Esophagus mucosa (tissue), 1 donor: ENCODE measurements around the gene WDR43. TPM values are rescaled to one million over a fixed set of nuclear protein-coding genes. Genes with fewer than 3 reads are reported as not detected.
"Not testable (repeated sequence)": the region's sequence is repeated elsewhere in the genome, so short reads cannot be mapped to it uniquely, and the experiment has no call there.

Experiments used
- ATAC-seq: fragments of 200-7000 bp; cut with Tn5 transposase; one replicate; pipeline ENCODE4 v1.9.1; 2020
- total RNA-seq: library from RNA; stranded (reverse); gene quantifications from one replicate; pipeline ENCODE4 v1.2.4, GENCODE V29; 2023
- donor health status: DM: yes; HTN: yes; CAD: no.

The WDR43 gene
- total RNA-seq, 1 donor from 2014 or later: 44.9 TPM

- peak; percentile 25 for ATAC-seq
These were observed 78.4 kb downstream of the WDR43 start for GRCh38 chr2:28972778-28973335.

DNA sequence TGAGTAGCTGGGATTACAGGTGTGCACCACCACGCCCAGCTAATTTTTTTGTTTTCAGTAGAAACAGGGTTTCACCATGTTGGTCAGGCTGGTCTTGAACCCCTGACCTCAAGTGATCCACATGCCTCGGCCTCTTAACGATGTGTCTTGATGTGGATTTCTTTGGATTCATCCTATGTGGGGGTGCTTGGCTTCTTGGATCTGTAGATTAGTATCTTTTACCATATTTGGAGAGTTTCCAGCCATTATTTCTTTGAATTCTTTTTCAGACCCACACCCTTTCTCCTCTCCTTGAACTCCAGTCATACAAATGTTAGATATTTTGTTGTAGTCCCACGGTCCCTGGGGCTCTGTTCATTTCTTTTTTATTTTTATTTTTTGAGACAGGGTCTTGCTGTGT, 79.8 kb downstream of the WDR43 start:
- no peak for ATAC-seq

DNA sequence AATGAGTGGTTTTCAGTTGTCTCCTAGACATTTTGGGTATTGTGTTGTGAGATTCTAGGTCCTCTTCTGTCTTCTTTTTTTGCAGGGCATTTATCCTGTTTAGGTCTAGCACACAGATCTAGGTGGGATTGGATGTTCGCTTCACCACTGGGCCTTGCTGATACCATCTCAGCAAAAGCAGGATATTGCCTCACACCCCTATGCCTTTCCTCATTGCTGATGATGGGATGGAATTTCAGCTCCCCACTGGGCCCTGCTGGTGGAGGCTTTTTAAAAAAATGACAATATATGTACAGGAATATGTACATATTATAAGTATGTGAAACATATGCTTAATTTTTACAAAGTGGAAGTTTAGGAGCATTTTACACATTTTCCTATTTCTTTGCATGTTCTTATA, 81.2 kb downstream of the WDR43 start:
- no peak for ATAC-seq

DNA sequence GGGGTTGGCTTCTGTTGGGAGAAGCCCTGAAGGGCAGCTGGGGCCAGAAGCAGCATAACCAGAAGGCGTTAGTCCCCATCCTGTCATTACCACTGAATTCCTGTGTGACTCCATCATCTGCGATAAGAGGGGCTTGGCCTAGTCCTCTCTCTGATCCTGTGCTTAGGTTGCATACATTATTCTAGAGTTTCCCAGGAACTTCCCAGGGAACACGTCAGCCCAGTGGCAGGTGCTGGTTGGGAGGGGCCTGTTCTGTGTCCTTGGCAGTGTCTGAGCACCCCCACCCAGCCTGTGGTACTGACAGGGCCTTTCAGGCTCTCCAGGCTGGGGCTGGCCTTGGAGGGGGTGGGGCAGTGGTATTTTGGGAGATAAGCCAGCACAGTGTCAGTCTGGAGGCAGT, 82.1 kb downstream of the WDR43 start:
- ATAC-seq: no peak

- ATAC-seq: no peak
These were observed 82.9 kb downstream of the WDR43 start for GRCh38 chr2:28977176-28977875.

DNA sequence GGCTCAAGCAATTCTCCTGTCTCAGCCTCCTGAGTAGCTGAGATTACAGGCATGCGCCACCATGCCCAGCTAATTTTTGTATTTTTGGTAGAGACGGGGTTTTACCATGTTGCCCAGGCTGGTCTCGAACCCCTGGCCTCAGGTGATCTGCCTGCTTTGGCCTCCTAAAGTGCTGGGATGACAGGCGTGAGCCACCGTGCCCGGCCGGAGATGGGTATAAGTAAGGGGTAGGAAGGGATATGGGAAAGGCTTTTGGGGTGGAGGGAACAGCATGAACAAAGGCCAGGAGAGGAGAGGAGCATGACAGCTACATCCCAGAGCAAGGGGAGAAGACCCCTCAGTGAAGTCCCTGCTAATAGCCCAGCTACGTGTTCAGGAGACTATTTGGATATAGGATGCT, 83.5 kb downstream of the WDR43 start:
- ATAC-seq: not testable (repeated sequence)

DNA sequence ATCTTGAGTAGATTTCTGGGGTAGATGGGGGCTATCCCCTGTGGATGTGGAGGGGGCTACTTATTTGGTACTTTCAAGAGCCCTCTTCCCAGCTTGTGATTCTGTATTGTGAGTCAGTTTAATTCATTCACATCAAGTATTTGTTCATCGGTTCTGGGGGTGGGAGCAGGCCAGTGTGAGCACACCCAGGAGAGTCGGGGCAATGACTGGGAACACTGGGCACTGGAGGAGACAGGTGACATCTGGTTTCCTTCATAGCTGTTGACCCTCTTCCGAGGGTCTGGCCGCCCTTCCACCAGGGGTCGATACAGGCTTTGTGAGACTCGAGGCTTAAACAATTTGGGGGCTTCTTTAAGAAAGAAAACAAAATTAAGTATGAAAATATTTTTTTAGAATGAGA, 84.1 kb downstream of the WDR43 start:
- no peak for ATAC-seq

- ATAC-seq: no peak
These were observed 84.6 kb downstream of the WDR43 start for GRCh38 chr2:28979041-28979440.

DNA sequence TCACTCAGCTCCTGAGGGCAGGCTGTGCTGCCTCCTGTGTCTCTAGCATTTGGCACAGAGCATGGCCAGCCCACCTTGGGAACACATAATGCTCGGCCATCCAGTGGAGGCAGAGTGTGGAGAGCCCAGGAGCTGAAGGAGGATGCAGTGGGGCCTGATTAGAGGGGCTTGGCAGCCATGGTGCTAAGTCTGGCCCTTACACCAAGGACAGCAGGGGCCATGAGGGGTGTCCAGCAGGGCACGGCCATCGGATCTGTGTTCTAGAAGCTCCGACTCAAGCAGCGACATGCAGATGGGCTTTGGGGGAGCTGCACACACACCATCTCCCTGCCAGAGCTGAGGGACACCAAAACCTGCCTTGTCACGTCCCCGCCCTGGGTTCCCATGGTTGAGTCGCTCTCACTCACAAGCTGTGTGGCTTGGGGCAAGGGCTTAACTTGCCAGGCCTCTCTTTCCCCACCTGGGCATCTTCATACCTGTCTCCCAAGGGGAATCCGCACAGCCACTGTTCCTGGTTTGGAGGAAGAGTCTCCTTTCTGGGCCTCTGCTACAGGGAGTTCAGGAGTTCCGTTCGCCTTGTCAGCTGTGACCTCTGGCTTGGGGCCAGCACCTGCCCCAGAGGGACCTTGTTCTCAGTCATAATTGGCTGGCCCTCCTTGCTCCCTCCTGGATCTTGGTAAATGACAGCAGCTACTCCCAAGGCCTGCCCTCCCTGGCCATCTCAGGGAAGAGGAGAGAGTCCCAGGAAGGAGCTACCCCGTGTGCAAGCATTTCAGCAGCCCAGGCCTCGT, 85.3 kb downstream of the WDR43 start:
- ATAC-seq: no peak

DNA sequence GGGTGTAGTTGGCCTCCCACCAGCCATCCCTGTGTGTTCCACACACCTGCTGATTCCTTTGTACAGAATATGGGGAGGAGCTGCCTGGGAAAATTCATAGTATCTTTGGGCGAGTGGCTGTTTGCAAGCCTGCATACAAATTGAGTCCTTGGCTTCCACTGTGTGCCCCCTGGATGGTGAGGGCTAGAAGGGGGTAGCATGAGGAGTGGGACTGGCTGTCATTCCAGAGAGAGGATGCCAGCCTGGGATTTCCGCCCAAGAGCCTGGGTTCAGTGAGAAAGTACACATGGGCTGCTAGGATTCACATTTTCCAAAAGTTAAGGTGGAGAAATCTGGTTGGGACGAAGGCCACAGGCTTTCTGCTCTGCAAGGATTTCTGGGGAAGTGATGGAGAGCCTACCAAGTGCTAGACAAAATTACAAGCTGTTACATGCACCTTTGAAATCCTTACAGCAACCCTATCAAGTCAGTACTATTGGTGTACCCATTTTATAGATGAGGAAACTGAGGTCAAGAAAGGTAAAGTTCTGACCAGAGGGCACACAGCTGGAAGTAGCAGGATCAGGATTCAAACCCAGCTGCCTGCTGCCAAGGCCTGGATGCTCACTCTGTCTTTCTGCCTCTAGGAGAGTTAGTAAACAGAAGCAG, 86.0 kb downstream of the WDR43 start:
- ATAC-seq: no peak

GRCh38 chr2:28981016-28981441, 86.6 kb downstream of the WDR43 start, which contains the start of gene TOGARAM2:
TOGARAM2 (plus strand) TSS chr2:28981298; CDS start chr2:28994835, 13,537 bp downstream.
- ATAC-seq: peak; percentile 24

- no peak for ATAC-seq
These were observed 87.3 kb downstream of the WDR43 start for GRCh38 chr2:28981620-28982376.

DNA sequence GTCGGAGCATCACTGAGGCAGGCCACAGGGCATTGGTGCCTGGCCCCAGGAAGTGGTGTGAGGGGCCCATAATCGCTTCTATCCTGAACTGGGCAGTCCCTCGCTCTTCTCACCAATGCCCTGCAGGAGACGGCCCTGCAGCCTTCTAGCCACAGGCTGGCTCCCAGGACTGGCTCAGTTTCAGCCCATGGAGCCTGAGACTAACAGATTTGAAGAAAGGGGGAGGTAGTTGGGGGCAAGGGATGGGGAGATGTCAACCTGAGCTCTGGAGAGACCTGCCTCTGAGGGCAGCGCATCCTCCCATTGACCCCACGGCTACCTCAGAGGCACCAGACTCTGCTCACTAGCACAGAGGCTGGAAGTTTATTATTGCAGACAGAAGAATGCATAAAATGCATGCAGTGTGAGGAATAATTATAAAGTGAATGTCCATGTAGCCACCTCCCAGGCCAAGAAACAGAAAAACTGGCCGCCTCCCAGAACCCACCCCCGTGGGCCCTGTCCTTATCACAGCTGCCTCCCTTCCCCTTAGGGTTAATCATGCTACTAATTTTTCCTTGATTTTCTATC, 88.0 kb downstream of the WDR43 start:
- ATAC-seq: no peak

- ATAC-seq: no peak
These were observed 92.0 kb downstream of the WDR43 start for GRCh38 chr2:28986429-28986828.

DNA sequence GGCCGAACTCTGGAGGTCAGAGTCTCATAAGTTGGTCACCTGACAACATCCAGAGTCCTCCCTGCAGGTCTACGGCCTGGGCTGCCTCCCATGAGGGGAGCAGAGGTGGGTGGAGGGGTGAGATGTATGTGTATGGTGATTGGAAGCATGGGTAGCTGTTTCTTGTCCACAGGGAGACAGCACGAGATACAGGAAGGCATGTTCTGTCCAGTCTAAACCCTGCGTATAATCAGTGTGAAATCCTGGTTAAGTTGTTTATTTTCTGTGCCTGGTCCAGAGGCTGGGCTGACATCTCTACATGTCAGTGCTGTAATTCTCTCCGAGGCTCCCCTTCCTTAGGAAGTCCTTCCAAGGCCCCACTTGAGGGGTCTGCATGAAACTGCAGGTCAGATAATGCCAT, 95.5 kb downstream of the WDR43 start:
- ATAC-seq: no peak

DNA sequence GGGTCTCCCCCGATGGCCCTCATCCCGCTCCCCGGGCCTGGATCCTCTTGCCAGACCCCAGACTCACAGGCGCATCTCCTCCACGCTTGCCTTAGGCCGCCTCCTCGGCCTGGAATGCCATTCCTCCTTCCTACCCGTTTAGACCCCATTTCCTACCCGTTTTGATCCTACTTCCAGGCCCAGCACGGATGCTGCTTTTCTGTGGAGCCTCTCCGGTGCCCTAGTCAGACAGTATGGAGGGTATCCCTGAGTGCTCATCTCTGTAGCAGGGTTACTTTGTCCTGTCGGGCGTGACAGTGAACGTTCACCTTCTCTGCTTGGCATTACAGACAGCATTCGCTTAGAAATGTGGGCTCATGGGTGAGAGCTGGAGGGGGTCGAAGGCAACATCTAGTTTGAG, 96.0 kb downstream of the WDR43 start:
- no peak for ATAC-seq

GRCh38 chr2:28991021-28991420, 96.6 kb downstream of the WDR43 start:
- ATAC-seq: no peak

GRCh38 chr2:28991460-28991859, 97.0 kb downstream of the WDR43 start:
- no peak for ATAC-seq

GRCh38 chr2:28993206-28993960, 98.9 kb downstream of the WDR43 start:
- ATAC-seq: peak; percentile 58

GRCh38 chr2:28994074-28994473, 99.6 kb downstream of the WDR43 start:
- ATAC-seq: no peak

DNA sequence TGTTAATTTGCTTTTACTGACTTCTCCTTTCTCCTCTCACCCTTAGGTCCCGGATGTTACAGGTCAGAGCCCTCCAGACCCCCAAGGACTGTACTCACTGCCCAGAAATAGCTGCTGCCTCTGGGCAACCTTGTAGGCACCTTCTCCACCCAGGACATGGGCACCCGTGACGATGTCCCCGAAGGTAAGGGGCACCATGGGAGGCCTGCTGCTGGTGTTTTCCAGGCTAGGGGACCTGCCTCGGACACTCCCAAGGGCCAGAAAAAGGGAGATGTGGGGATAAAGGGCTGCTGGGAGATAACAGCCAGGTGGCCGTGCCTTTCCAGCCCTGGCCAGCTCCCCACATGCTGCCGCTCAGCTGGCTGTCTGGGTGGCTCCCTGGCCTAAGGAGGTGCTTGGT, 100.2 kb downstream of the WDR43 start:
- no peak for ATAC-seq
